AML-193 (cell line): Measurements from ENCODE around the gene AXL.
A peak's percentile ranks its signal among the peaks of the same experiment; 100 is the strongest.

Experiments used
- DNase-seq, 2 experiments: peaks; one replicate each; lab custom pipeline; 2025; lab: John Stamatoyannopoulos, UW

Gene AXL

DNA sequence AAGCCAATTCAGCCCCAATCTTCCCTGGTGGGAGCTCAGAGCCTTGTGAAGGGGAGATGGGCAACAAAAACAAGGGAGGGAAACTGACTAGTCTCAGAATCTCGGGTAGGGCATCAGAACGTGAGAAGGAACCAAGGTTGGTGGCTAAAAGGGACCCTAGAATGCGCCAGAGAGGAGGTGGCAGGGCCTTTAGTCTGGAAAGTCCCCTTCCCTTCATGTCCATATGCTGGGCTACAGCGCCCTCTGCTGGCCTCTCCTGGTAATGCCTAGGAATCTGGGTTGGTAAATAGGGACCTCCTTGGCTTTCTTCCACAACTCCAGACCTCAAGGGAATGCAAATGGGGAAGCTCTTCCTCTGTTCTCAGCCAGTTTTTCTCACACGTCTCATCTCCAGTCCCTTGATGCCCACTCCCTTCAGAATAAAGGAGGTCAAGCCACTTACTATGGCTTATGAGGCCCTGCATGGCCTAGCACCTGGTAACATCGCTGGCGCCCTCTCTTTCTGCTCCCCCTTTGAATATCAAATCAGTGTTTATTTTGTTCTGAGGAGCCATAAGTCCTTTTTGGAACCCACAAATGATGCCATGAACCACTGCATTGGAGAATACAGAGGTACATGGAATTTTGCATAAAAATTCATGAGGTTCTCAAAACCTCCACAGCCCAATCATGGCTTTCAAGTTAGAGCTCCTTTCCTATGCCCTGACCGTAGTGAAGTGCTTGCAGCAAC, 89.6 kb downstream of the AXL start:
- peak; percentile 65 to 71 for DNase-seq

DNA sequence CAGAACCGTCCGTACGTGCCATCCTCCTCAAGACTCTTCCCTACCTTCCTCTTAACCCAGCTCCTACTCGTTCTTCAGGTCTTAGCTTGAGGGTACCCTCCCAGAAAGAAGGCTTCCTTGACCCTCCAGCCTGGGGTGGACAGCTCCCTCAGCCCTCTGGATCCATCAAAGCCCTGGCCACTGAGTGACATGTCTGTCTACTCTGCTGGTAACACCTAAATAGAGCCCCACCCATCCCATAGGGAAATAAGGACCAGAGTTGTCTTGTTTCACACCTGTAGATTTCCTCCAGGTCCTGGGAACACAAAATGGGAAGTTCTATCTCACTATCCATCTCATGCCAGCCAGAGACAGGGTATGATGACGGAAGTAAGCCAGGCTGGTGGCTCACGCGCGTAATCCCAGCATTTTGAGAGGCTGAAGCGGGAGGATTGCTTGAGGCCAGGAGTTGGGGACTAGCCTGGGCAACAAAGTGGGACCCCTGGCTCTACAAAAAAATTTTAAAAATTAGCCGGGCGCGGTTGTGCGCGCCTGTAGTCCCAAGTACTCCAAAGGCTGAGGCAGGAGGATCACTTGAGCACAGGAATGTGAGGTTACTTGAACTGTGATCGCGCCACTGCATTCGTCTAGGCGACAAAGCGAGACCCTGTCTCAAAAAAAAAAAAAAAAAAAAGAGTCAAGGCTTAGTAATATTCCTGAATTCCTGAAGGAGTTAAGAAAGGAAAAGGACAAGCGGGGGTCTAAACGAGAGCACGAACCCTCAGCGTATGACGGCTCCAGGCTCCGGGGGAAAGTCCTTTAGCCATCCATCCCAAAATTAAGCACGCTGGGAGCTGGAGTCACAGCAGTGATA, 90.4 kb downstream of the AXL start:
- DNase-seq: no peak

DNA sequence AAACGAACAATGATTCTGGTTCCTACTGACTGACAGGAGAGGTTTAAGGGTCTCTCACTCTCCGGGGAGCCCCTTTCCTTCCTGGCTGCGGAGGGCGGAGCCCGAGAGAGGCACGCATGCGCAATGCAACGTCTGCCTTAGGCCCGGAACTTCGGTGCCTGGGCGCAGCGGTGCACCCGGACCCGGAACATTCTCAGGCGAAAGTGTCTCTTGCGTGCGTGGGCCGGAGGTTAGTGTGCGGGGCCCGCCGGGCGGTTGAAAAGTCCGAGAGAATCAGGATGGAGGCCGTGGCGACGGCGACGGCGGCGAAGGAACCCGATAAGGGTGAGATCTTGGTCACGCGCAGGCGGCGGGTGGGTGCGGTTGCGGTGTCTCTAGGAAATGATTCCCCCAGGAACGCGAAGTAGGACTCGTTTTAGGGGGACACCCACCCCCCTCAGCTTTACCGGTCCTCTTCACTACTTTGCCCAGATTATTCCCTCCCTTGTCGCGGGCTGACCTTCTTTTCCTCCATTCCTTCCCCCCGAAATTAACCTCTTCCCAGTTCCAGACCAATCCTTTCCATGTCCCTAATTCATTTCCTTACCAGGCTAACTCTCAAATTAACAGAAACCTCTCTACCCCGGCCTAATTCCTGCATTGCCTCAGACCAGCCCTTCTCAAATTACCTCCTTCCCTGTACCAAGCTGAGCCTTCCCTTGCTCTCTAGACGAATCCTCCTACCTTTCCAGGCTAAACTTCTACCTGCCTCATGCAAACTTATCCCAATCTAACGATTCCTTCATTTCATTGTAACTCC, 91.2 kb downstream of the AXL start, which contains the start of gene CCDC97:
CCDC97 (plus strand) TSS at position 140 of the 799 bp plus-strand sequence; CDS start at position 279, 139 bp downstream.
- peak; percentile 78 to 85 for DNase-seq

DNA sequence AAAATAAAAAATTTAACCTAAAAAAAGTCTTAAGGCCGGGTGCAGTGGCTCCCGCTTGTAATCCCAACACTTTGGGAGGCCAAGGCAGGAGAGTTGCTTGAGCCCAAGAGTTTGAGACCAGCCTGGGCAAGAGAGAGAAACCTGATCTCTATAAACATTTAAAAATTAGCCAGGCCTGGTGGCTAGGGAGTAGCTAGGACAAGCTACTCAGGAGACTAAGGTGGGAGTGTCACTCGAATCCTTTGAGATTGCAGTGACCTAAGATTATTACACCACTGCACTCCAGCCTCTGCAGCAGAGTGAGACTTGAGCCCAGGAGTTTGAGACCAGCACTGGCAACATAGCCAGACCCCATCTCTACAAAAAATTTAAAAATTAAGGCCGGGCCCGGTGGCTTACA, 92.0 kb downstream of the AXL start:
- no peak for DNase-seq
